ENCODE measurements around the gene CNOT9.
"Not testable (repeated sequence)": the region's sequence is repeated elsewhere in the genome, so short reads cannot be mapped to it uniquely, and the experiment has no call there.

CNOT9 gene

GRCh38 chr2:218568190-218569037 is at the start of gene CNOT9, which contains the start of gene USP37:
Gene CNOT9 (plus strand): TSS chr2:218568839. CDS start chr2:218568955, 116 bp downstream.
Gene USP37 (minus strand): TSS chr2:218568351. CDS start chr2:218558653, 9,698 bp downstream.
- peak; percentile 99 to 100 for DNase-seq (ENCODE audit: low read depth in 2 of 2)

GRCh38 chr2:218518876-218519275 is 49.8 kb upstream of the CNOT9 start:
- no peak for DNase-seq (ENCODE audit: low read depth in 2 of 2)

- no peak for DNase-seq (ENCODE audit: low read depth in 2 of 2)
These were observed 45.0 kb upstream of the CNOT9 start for GRCh38 chr2:218523651-218524050.

- DNase-seq (ENCODE audit: low read depth in 2 of 2) = not testable (repeated sequence)
These were observed 40.2 kb upstream of the CNOT9 start for GRCh38 chr2:218528409-218528808.

- DNase-seq (ENCODE audit: low read depth in 2 of 2) = no peak
These were observed 38.6 kb upstream of the CNOT9 start for GRCh38 chr2:218529990-218530389.

- no peak for DNase-seq (ENCODE audit: low read depth in 2 of 2)
These were observed 31.7 kb upstream of the CNOT9 start for GRCh38 chr2:218536804-218537494.

- DNase-seq (ENCODE audit: low read depth in 2 of 2) = no peak
These were observed 28.6 kb upstream of the CNOT9 start for GRCh38 chr2:218540015-218540414.

GRCh38 chr2:218546012-218546411 is 22.6 kb upstream of the CNOT9 start:
- DNase-seq (ENCODE audit: low read depth in 2 of 2) = no peak

- no peak for DNase-seq (ENCODE audit: low read depth in 2 of 2)
These were observed 21.1 kb upstream of the CNOT9 start for GRCh38 chr2:218547511-218547910.

GRCh38 chr2:218547978-218548377 is 20.7 kb upstream of the CNOT9 start:
- no peak for DNase-seq (ENCODE audit: low read depth in 2 of 2)

- DNase-seq (ENCODE audit: low read depth in 2 of 2) = not testable (repeated sequence)
These were observed 14.4 kb upstream of the CNOT9 start for GRCh38 chr2:218554225-218554624.

- no peak for DNase-seq (ENCODE audit: low read depth in 2 of 2)
These were observed 13.1 kb upstream of the CNOT9 start for GRCh38 chr2:218555527-218555926.

GRCh38 chr2:218557941-218558340 is 10.7 kb upstream of the CNOT9 start:
- DNase-seq (ENCODE audit: low read depth in 2 of 2) = no peak

GRCh38 chr2:218558986-218559385 is 9.7 kb upstream of the CNOT9 start:
- DNase-seq (ENCODE audit: low read depth in 2 of 2) = no peak

GRCh38 chr2:218564056-218564455 is 4.6 kb upstream of the CNOT9 start:
- DNase-seq (ENCODE audit: low read depth in 2 of 2) = no peak

- DNase-seq (ENCODE audit: low read depth in 2 of 2) = no peak
These were observed 2.3 kb upstream of the CNOT9 start for GRCh38 chr2:218566296-218566695.

GRCh38 chr2:218567797-218568189 is 846 bp upstream of the CNOT9 start:
- peak in 1 of 2 donors; percentile 60 for DNase-seq (ENCODE audit: low read depth in 2 of 2)

GRCh38 chr2:218569038-218569431 is 396 bp downstream of the CNOT9 start:
- DNase-seq (ENCODE audit: low read depth in 2 of 2) = peak; percentile 24 to 30

GRCh38 chr2:218569661-218570500 is 1.2 kb downstream of the CNOT9 start:
- no peak for DNase-seq (ENCODE audit: low read depth in 2 of 2)

GRCh38 chr2:218570850-218571249 is 2.2 kb downstream of the CNOT9 start:
- no peak for DNase-seq (ENCODE audit: low read depth in 2 of 2)

GRCh38 chr2:218576854-218577253 is 8.2 kb downstream of the CNOT9 start:
- no peak for DNase-seq (ENCODE audit: low read depth in 2 of 2)

Measured in stimulated activated CD8-positive, alpha-beta memory T cell treated with anti-CD3 and anti-CD28 coated beads, Interleukin-15, amount 100 ng/mL, for 4 hours (primary cell).